ENCODE results near the gene THUMPD2. TPM values are rescaled to one million over a fixed set of nuclear protein-coding genes. Genes with fewer than 3 reads are reported as not detected.

THUMPD2 gene
- total RNA-seq, 1 donor from 2014 or later = 10.3 TPM

DNA sequence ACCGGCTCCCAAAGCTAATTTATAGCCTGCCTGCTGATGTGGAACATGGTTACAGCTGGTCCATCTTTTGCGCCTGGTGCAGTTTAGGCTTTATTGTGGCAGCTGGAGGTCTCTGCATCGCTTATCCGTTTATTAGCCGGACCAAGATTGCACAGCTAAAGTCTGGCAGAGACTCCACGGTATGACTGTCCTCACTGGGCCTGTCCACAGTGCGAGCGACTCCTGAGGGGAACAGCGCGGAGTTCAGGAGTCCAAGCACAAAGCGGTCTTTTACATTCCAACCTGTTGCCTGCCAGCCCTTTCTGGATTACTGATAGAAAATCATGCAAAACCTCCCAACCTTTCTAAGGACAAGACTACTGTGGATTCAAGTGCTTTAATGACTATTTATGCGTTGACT lies 62.0 kb downstream of the THUMPD2 start:
- intact Hi-C loops (cut with DNase I) = no loop called here
- Histone ChIP-seq H3K36me3 (no peaks in the 10 kb centered on the region), H3K4me3 (no peak overlapping the region), H3K27ac (no peak overlapping the region), H3K4me1 (no peaks in the 10 kb centered on the region), H3K27me3 (no peaks in the 10 kb centered on the region), H3K9me3 (no peaks in the 10 kb centered on the region)
- no peak for DNase-seq (ENCODE audit: extremely low spot score in 2 of 2)
- no peak for TF ChIP-seq POLR2AphosphoS5 (IDR thresholded peaks at IDR 0.05; ENCODE audit: insufficient read depth in 1 of 2, low read depth in 1 of 2)
- TF ChIP-seq, protein P1, sequence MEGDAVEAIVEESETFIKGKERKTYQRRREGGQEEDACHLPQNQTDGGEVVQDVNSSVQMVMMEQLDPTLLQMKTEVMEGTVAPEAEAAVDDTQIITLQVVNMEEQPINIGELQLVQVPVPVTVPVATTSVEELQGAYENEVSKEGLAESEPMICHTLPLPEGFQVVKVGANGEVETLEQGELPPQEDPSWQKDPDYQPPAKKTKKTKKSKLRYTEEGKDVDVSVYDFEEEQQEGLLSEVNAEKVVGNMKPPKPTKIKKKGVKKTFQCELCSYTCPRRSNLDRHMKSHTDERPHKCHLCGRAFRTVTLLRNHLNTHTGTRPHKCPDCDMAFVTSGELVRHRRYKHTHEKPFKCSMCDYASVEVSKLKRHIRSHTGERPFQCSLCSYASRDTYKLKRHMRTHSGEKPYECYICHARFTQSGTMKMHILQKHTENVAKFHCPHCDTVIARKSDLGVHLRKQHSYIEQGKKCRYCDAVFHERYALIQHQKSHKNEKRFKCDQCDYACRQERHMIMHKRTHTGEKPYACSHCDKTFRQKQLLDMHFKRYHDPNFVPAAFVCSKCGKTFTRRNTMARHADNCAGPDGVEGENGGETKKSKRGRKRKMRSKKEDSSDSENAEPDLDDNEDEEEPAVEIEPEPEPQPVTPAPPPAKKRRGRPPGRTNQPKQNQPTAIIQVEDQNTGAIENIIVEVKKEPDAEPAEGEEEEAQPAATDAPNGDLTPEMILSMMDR (IDR thresholded peaks at IDR 0.05) = no peak
- TF ChIP-seq POLR2A (IDR thresholded peaks at IDR 0.05) = no peak

DNA sequence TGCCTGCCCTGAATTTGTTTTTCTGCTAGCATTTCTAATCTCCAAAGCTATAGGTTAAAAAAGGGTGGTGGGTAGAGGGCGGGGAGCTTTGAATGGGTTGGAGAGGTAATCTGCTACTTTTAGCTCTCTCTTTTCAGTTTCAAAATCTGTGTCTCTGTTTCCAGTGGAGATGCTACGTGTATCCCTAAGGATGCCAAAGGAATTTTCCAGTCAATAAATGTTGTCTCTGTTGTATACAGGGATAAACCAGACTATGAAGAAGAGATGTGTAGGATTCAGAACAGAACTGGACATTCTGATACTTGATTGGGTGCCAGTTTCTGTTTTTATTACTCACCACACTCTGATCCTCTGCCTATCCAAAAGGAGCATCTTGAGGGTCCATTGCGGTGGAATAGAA lies 63.2 kb downstream of the THUMPD2 start:
- intact Hi-C loops (cut with DNase I) = no loop called here
- H3K4me1 ChIP-seq = no peaks in the 10 kb centered on the region
- TF ChIP-seq, protein P1 (IDR thresholded peaks at IDR 0.05) = no peak
- no peak for TF ChIP-seq POLR2AphosphoS5 (IDR thresholded peaks at IDR 0.05; ENCODE audit: insufficient read depth in 1 of 2, low read depth in 1 of 2)
- TF ChIP-seq POLR2A (IDR thresholded peaks at IDR 0.05) = no peak
- H3K36me3 ChIP-seq = no peaks in the 10 kb centered on the region
- no peak for DNase-seq (ENCODE audit: extremely low spot score in 2 of 2)
- no peak overlapping the region for H3K27ac ChIP-seq
- H3K9me3 ChIP-seq = no peaks in the 10 kb centered on the region
- H3K27me3 ChIP-seq = no peaks in the 10 kb centered on the region
- H3K4me3 ChIP-seq = no peak overlapping the region

DNA sequence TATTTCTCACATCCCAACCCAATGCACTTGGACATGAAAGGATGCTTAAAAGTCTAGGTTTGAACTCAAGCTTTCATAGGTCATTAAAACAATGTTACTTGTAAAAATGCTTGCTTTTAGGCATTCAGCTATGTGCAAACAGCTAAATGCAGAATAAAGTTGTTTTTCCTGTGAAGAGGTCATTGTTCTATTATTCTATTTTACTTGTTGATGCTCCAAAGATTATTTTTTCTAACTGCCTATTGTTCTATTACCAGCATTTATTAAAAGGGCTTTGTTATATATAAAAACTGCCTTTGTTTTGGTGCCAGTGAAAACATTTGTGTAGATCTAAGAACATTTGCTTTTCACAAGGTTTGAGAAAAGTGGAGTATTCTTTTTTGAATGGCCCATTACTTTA lies 64.0 kb downstream of the THUMPD2 start:
- no peaks in the 10 kb centered on the region for H3K27me3 ChIP-seq
- TF ChIP-seq POLR2A (IDR thresholded peaks at IDR 0.05) (no peak), POLR2AphosphoS5 (IDR thresholded peaks at IDR 0.05; ENCODE audit: insufficient read depth in 1 of 2, low read depth in 1 of 2) (no peak)
- TF ChIP-seq, protein P1 (IDR thresholded peaks at IDR 0.05) = no peak
- H3K4me1 ChIP-seq = no peaks in the 10 kb centered on the region
- no peak overlapping the region for H3K4me3 ChIP-seq
- DNase-seq (ENCODE audit: extremely low spot score in 2 of 2) = no peak
- H3K27ac ChIP-seq = no peak overlapping the region
- H3K36me3 ChIP-seq = no peaks in the 10 kb centered on the region
- no peaks in the 10 kb centered on the region for H3K9me3 ChIP-seq
- intact Hi-C loops (cut with DNase I) = no loop called here

DNA sequence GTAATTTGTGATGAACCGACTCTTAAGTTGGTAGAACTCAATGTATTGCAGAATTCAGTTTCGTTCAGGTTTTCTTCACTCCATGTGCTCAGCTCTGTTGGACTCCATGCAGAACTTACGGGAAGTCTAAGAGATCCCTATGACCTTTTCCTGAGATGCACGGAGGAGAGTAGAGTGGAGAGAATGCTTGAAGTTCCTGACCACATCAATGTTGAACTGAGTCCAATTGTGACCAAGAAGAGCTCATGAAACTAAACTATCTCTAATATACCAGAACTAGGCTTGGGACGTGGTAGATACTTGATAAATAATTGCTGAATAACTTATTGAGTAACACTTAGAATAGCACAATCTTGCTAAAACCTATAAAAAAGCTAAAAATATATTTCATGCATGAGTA lies 66.1 kb downstream of the THUMPD2 start:
- intact Hi-C loops (cut with DNase I) = no loop called here
- Histone ChIP-seq H3K4me1 (no peaks in the 10 kb centered on the region), H3K9me3 (no peaks in the 10 kb centered on the region), H3K36me3 (no peaks in the 10 kb centered on the region), H3K4me3 (no peak overlapping the region), H3K27me3 (no peaks in the 10 kb centered on the region), H3K27ac (no peak overlapping the region)
- TF ChIP-seq POLR2AphosphoS5 (IDR thresholded peaks at IDR 0.05; ENCODE audit: insufficient read depth in 1 of 2, low read depth in 1 of 2) (no peak), POLR2A (IDR thresholded peaks at IDR 0.05) (no peak)
- TF ChIP-seq, protein P1 (IDR thresholded peaks at IDR 0.05) = no peak
- no peak for DNase-seq (ENCODE audit: extremely low spot score in 2 of 2)

DNA sequence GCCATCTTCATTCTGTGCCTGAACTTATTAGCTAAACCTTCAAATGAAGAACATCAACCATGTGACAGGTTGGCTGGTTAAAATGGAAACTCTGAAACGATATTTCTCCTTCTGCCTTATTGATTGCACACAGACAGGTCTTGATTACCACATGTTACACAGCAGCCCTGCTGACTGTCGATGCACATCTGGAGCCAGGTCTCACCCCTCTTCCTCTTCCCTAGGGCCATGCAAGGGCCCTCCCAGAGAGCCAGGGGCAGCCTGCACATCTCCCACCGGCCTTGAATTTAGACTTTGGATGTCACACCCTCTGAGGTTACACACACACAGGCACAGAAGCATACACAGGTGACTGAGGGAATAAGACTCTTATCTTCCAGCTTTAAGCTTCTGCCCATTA lies 68.3 kb downstream of the THUMPD2 start:
- DNase-seq (ENCODE audit: extremely low spot score in 2 of 2) = no peak
- no peaks in the 10 kb centered on the region for H3K27me3 ChIP-seq
- no peaks in the 10 kb centered on the region for H3K36me3 ChIP-seq
- no peaks in the 10 kb centered on the region for H3K4me1 ChIP-seq
- TF ChIP-seq POLR2AphosphoS5 (IDR thresholded peaks at IDR 0.05; ENCODE audit: insufficient read depth in 1 of 2, low read depth in 1 of 2) (no peak), POLR2A (IDR thresholded peaks at IDR 0.05) (no peak)
- TF ChIP-seq, protein P1 (IDR thresholded peaks at IDR 0.05) = no peak
- H3K4me3 ChIP-seq = no peak overlapping the region
- intact Hi-C loops (cut with DNase I) = no loop called here
- H3K9me3 ChIP-seq = no peaks in the 10 kb centered on the region
- H3K27ac ChIP-seq = no peak overlapping the region
